Measurements from ENCODE around the gene EEA1.

The EEA1 gene

GRCh38 chr12:92828565-92828964 lies 100.5 kb downstream of the EEA1 start:
- TF ChIP-seq CTCF (IDR thresholded peaks at IDR 0.05) = no peak
- Histone ChIP-seq H3K4me3 (no peak overlapping the region), H3K27ac (no peak overlapping the region)
- DNase-seq (ENCODE audit: low spot score) = no peak

GRCh38 chr12:92827836-92828431 lies 101.2 kb downstream of the EEA1 start:
- Histone ChIP-seq H3K4me3 (no peak overlapping the region), H3K27ac (no peak overlapping the region)
- no peak for TF ChIP-seq CTCF (IDR thresholded peaks at IDR 0.05)
- DNase-seq (ENCODE audit: low spot score) = no peak

- DNase-seq (ENCODE audit: low spot score) = no peak
- Histone ChIP-seq H3K4me3 (no peak overlapping the region), H3K27ac (no peak overlapping the region)
- TF ChIP-seq CTCF (IDR thresholded peaks at IDR 0.05) = no peak
These were observed 108.0 kb downstream of the EEA1 start for GRCh38 chr12:92821142-92821541.

GRCh38 chr12:92814584-92814983 lies 114.5 kb downstream of the EEA1 start:
- Histone ChIP-seq H3K4me3 (no peak overlapping the region), H3K27ac (no peak overlapping the region)
- DNase-seq (ENCODE audit: low spot score) = no peak
- no peak for TF ChIP-seq CTCF (IDR thresholded peaks at IDR 0.05)

- H3K27ac ChIP-seq = no peak overlapping the region
- DNase-seq (ENCODE audit: low spot score) = no peak
These were observed 118.7 kb downstream of the EEA1 start for GRCh38 chr12:92810370-92810769.

GRCh38 chr12:92803903-92804302 lies 125.2 kb downstream of the EEA1 start:
- TF ChIP-seq CTCF (IDR thresholded peaks at IDR 0.05) = no peak
- no peak overlapping the region for H3K27ac ChIP-seq

More at GRCh38 chr12:92810370-92810769, 118.7 kb downstream of the EEA1 start:
- H3K4me3 ChIP-seq = no peak overlapping the region
- TF ChIP-seq CTCF (IDR thresholded peaks at IDR 0.05) = no peak

GRCh38 chr12:92802906-92803305 lies 126.2 kb downstream of the EEA1 start:
- no peak for TF ChIP-seq CTCF (IDR thresholded peaks at IDR 0.05)
- H3K27ac ChIP-seq = no peak overlapping the region
- no peak overlapping the region for H3K4me3 ChIP-seq
- no peak for DNase-seq (ENCODE audit: low spot score)

More at GRCh38 chr12:92803903-92804302, 125.2 kb downstream of the EEA1 start:
- no peak overlapping the region for H3K4me3 ChIP-seq
- no peak for DNase-seq (ENCODE audit: low spot score)

Data from coronary artery (tissue), 2 donors.